HepG2 (cell line): ENCODE data around the gene HDAC4. TPM values are rescaled to one million over a fixed set of nuclear protein-coding genes. Genes with fewer than 3 reads are reported as not detected.

Experiments used
- ATAC-seq: fragments of 200-7000 bp; cut with Tn5 transposase; 3 replicates; pipeline ENCODE4 v1.9.1; 2020; ENCODE audit warnings: mild to moderate bottlenecking, moderate library complexity
- BruUV-seq: library from RNA; stranded (reverse); fragments of 400-500 nt; replicated peaks from 2 replicates; lab custom pipeline; 2021; lab: Mats Ljungman, UMichigan
- CTCF ChIA-PET: fragments of 300-600 bp; formaldehyde crosslinking; extraction: SDS; loops from one replicate; lab custom pipeline; 2021; ENCODE audit warnings: low total read pairs, inconsistent platforms, low intra/inter-chr PET ratio; lab: Yijun Ruan, JAX
- POLR2A ChIA-PET: fragments of 350-600 bp; sonication (Branson Sonifier 250); formaldehyde crosslinking; loops from one replicate; lab custom pipeline; 2020; ENCODE audit warnings: antibody characterized with exemption, inconsistent platforms; lab: Yijun Ruan, JAX
- DNase-seq: peaks from one replicate; pipeline ENCODE4 v3.0.0-alpha.2; 2015; ENCODE audit warnings: low spot score
- FAIRE-seq: peaks from 3 replicates; lab custom pipeline; 2011; peaks lifted over from hg19 to GRCh38; lab: Jason Lieb, UNC
- H2AFZ ChIP-seq: one replicate; pipeline ENCODE4 v1.6.1; 2011; ENCODE audit warnings: low read length, inconsistent platforms
- H3K27ac ChIP-seq: fragments of 300-600 bp; 3 replicates; pipeline ENCODE4 v1.8.0; 2011; ENCODE audit warnings: mixed run types, mild to moderate bottlenecking, mixed read lengths, low read length, inconsistent platforms; ENCODE audit not compliant: insufficient read depth; ENCODE audit errors: extremely low read length
- H3K27me3 ChIP-seq, 2 experiments: fragments of 200-600 bp in 1 of 2; 2 replicates in 1 of 2; 3 replicates in 1 of 2; pipeline versions ENCODE4 v1.6.0 to v1.8.0; 2011; ENCODE audit warnings: low read length in 2 of 2, mild to moderate bottlenecking in 2 of 2, moderate library complexity in 2 of 2, inconsistent platforms in 1 of 2; ENCODE audit not compliant: insufficient read depth in 2 of 2, control insufficient read depth in 1 of 2
- H3K36me3 ChIP-seq, 2 experiments: fragments of 200-600 bp in 1 of 2; replicated peaks in 1 of 2; 2 replicates in 1 of 2; 3 replicates in 1 of 2; pipeline versions ENCODE4 v1.5.1 to v1.8.0; 2011; ENCODE audit warnings: low read length in 2 of 2, inconsistent platforms in 1 of 2; ENCODE audit not compliant: insufficient read depth in 2 of 2, control insufficient read depth in 1 of 2
- H3K4me1 ChIP-seq: 2 replicates; pipeline ENCODE4 v1.5.1; 2012; ENCODE audit warnings: low read length, inconsistent platforms; ENCODE audit not compliant: insufficient read depth
- H3K4me2 ChIP-seq: 2 replicates; pipeline ENCODE4 v1.6.0; 2011; ENCODE audit warnings: low read depth, low read length, inconsistent platforms
- H3K4me3 ChIP-seq, 3 experiments: fragments of 200-600 bp in 1 of 3; sonication (generic), shearing (Covaris generic) in 1 of 3; replicated peaks in 1 of 3; 2 replicates each; pipeline ENCODE4 v1.5.1; 2011 to 2016; ENCODE audit warnings: low read length in 3 of 3, inconsistent platforms in 2 of 3, low read depth in 2 of 3, mild to moderate bottlenecking in 2 of 3, control low read depth in 1 of 3, mixed read lengths in 1 of 3; ENCODE audit not compliant: insufficient read depth in 1 of 3
- H3K79me2 ChIP-seq: one replicate; pipeline ENCODE4 v1.6.1; 2011; ENCODE audit warnings: low read length, inconsistent platforms; ENCODE audit not compliant: insufficient read depth
- H3K9ac ChIP-seq: 2 replicates; pipeline ENCODE4 v1.6.0; 2011; ENCODE audit warnings: mild to moderate bottlenecking, low read depth, low read length, inconsistent platforms; ENCODE audit not compliant: insufficient read depth
- H3K9me3 ChIP-seq: 2 replicates; pipeline ENCODE4 v1.5.1; 2012; ENCODE audit warnings: mild to moderate bottlenecking, low read length
- H4K20me1 ChIP-seq: 2 replicates; pipeline ENCODE4 v1.6.0; 2011; ENCODE audit warnings: inconsistent platforms, mild to moderate bottlenecking, low read length, moderate library complexity; ENCODE audit not compliant: insufficient read depth
- FOXA3 ChIP-seq: IDR thresholded peaks from 2 replicates; pipeline ENCODE4 v1.6.1; 2016; ENCODE audit warnings: missing genetic modification reagents, missing compliant biosample characterization
- HNRNPLL ChIP-seq: fragments of 200-400 bp; formaldehyde crosslinking; IDR thresholded peaks from 2 replicates; pipeline ENCODE4 v1.6.1; 2017; ENCODE audit warnings: mild to moderate bottlenecking, low read depth, low read length; ENCODE audit not compliant: poor library complexity, severe bottlenecking
- RFX3 ChIP-seq: IDR thresholded peaks from 2 replicates; pipeline ENCODE4 v1.6.1; 2016; ENCODE audit warnings: missing biosample characterization, missing genetic modification reagents
- WGBS: methylation state at CpG from one replicate; pipeline ENCODE4 v1.1.6; 2017; ENCODE audit warnings: low lambda C conversion rate; 5-methylcytosine and 5-hydroxymethylcytosine counted together
- in situ Hi-C: cut with HindIII; loops from 2 replicates; pipeline ENCODE4 v1.10.0; 2017; ENCODE audit warnings: low pct_unique_long_range_greater_than_20kb; ENCODE audit not compliant: extremely low pct_ligation_motif_present
- intact Hi-C: fragments of 100-400 bp; cut with micrococcal nuclease; formaldehyde crosslinking; loops from one replicate; pipeline ENCODE4 v1.10.0; 2022; ENCODE audit not compliant: unreplicated experiment
- polyA plus RNA-seq, 8 experiments: library from polyadenylated mRNA; depleted of rRNA in 3 of 8; stranded (reverse) in 7 of 8; unstranded in 1 of 8; fragments of >200 nt; fragmentation: Illumina TruSeq in 4 of 8; extraction: Trizol in 4 of 8; gene quantifications; 2 replicates each; pipeline versions ENCODE4 v1.2.1 to v1.2.3, GENCODE V29; 2011 to 2016; ENCODE audit warnings: low read depth in 4 of 8, missing spikeins in 1 of 8, mixed read lengths in 1 of 8; ENCODE audit not compliant: insufficient read depth in 1 of 8
- total RNA-seq, 5 experiments: library from RNA; depleted of rRNA; stranded (reverse); fragments of >200 nt; fragmentation: Illumina TruSeq; extraction: Trizol; gene quantifications; 2 replicates each; pipeline ENCODE4 v1.2.3, GENCODE V29; 2016; ENCODE audit warnings: low read depth in 1 of 5
- TF ChIP-seq, protein P1 (sequence below): sonication (generic); formaldehyde crosslinking; IDR thresholded peaks from 2 replicates; pipeline ENCODE4 v1.4.0; 2020; ENCODE audit warnings: missing genetic modification reagents
- TF ChIP-seq, protein P2 (sequence below): sonication (generic); formaldehyde crosslinking; IDR thresholded peaks from 2 replicates; pipeline ENCODE4 v1.5.0; 2020; ENCODE audit warnings: mild to moderate bottlenecking, missing genetic modification reagents

The HDAC4 gene
- total and polyA plus RNA-seq, 2 of the 13 experiments (the other 11 are each of a cell fraction or from before 2014, with no cell fraction given), result 10.1 to 11.5 TPM

DNA sequence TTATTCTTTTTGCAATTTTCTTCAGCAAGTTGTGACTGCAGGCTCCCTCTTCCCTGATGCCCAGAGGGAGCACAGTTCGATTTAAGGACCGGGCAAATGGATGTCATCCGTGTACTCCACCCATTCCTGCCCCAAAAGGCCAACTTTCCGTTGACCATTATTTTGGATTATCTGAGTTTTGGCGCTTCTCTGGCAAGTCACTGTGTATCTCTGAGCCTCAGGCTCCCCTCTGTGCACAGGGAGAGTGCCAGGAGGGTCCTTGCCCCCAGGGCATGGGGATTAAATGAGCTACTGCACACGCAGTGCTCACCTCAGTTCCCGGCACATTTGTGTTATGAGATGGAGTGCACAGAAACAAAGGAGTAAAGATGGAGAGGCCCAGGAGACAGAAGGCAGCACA, 41.4 kb upstream of the HDAC4 start:
- H3K27me3 ChIP-seq, result peaks cover 2 to 15% of the 10 kb centered on the region in 2 experiments; a peak in 3 of 5 replicates
- no peak for ATAC-seq
- ChIA-PET POLR2A (interaction anchor here (3.7 kb wide), 1 partner anchor 41 kb away, joined by 34 read pairs; the partner anchor contains the start of gene HDAC4), CTCF (no interaction called here)
- no peak overlapping the region for H3K27ac ChIP-seq
- intact Hi-C loops, result no loop called here
- no peak overlapping the region for H3K4me3 ChIP-seq
- no peaks in the 10 kb centered on the region for H4K20me1 ChIP-seq
- H2AFZ ChIP-seq, result no peak overlapping the region
- no peaks in the 10 kb centered on the region for H3K79me2 ChIP-seq
- no TSS peak for BruUV-seq
- TF ChIP-seq, protein P1, sequence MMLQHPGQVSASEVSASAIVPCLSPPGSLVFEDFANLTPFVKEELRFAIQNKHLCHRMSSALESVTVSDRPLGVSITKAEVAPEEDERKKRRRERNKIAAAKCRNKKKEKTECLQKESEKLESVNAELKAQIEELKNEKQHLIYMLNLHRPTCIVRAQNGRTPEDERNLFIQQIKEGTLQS (CRISPR knock-in tag), result no peak
- TF ChIP-seq RFX3 (CRISPR knock-in tag) (no peak), HNRNPLL (no peak), FOXA3 (no peak)
- TF ChIP-seq, protein P2, sequence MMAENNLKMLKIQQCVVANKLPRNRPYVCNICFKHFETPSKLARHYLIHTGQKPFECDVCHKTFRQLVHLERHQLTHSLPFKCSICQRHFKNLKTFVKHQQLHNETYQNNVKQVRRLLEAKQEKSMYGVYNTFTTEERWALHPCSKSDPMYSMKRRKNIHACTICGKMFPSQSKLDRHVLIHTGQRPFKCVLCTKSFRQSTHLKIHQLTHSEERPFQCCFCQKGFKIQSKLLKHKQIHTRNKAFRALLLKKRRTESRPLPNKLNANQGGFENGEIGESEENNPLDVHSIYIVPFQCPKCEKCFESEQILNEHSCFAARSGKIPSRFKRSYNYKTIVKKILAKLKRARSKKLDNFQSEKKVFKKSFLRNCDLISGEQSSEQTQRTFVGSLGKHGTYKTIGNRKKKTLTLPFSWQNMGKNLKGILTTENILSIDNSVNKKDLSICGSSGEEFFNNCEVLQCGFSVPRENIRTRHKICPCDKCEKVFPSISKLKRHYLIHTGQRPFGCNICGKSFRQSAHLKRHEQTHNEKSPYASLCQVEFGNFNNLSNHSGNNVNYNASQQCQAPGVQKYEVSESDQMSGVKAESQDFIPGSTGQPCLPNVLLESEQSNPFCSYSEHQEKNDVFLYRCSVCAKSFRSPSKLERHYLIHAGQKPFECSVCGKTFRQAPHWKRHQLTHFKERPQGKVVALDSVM (CRISPR knock-in tag), result no peak
- H3K9me3 ChIP-seq, result peaks cover 10% of the 10 kb centered on the region
- H3K9ac ChIP-seq, result no peak overlapping the region
- H3K36me3 ChIP-seq, result no peaks in the 10 kb centered on the region
- no peak overlapping the region for H3K4me2 ChIP-seq
- 73% methylated on average over 7 of the region's 7 CpGs for WGBS
- no peak for DNase-seq
- peaks cover 41% of the 10 kb centered on the region for H3K4me1 ChIP-seq
- no peak for FAIRE-seq
- in situ Hi-C loops, result no loop called here
